GM04503 (cell line): Measurements from ENCODE around the gene RGS4.
A peak's percentile ranks its signal among the peaks of the same experiment; 100 is the strongest.

Experiments
- DNase-seq: peaks from one replicate; pipeline ENCODE4 v3.0.0-alpha.2; 2012; ENCODE audit warnings: low read depth

Gene RGS4

GRCh38 chr1:163069142-163069541, at the start of gene RGS4:
Gene RGS4, plus strand, starts transcription at chr1:163069361. Its CDS starts 124 bp downstream, at chr1:163069485.
- DNase-seq = no peak

GRCh38 chr1:163022129-163022528, 47.0 kb upstream of the RGS4 start:
- DNase-seq = no peak

GRCh38 chr1:163027610-163028009, 41.6 kb upstream of the RGS4 start:
- no peak for DNase-seq

- no peak for DNase-seq
These were observed 39.3 kb upstream of the RGS4 start for GRCh38 chr1:163029901-163030300.

- peak; percentile 82 for DNase-seq
These were observed 33.5 kb upstream of the RGS4 start for GRCh38 chr1:163035446-163036249.

- no peak for DNase-seq
These were observed 32.5 kb upstream of the RGS4 start for GRCh38 chr1:163036671-163037070.

GRCh38 chr1:163038928-163039706, 30.0 kb upstream of the RGS4 start:
- no peak for DNase-seq

GRCh38 chr1:163039707-163040093, 29.5 kb upstream of the RGS4 start:
- DNase-seq = no peak

GRCh38 chr1:163046071-163046470, 23.1 kb upstream of the RGS4 start:
- DNase-seq = peak; percentile 64

- no peak for DNase-seq
These were observed 21.1 kb upstream of the RGS4 start for GRCh38 chr1:163047951-163048659.

GRCh38 chr1:163048869-163049268, 20.3 kb upstream of the RGS4 start:
- DNase-seq = no peak

GRCh38 chr1:163049296-163049695, 19.9 kb upstream of the RGS4 start:
- DNase-seq = no peak

GRCh38 chr1:163050496-163050895, 18.7 kb upstream of the RGS4 start:
- DNase-seq = no peak

- DNase-seq = no peak
These were observed 15.0 kb upstream of the RGS4 start for GRCh38 chr1:163054181-163054591.

GRCh38 chr1:163055005-163055404, 14.2 kb upstream of the RGS4 start:
- DNase-seq = no peak

GRCh38 chr1:163055531-163055930, 13.6 kb upstream of the RGS4 start:
- no peak for DNase-seq

- DNase-seq = peak; percentile 33
These were observed 12.3 kb upstream of the RGS4 start for GRCh38 chr1:163056831-163057230.

- no peak for DNase-seq
These were observed 8.7 kb upstream of the RGS4 start for GRCh38 chr1:163060343-163061007.

GRCh38 chr1:163063143-163063542, 6.0 kb upstream of the RGS4 start:
- DNase-seq = no peak

- DNase-seq = no peak
These were observed 5.6 kb upstream of the RGS4 start for GRCh38 chr1:163063610-163064009.

GRCh38 chr1:163066168-163066567, 3.0 kb upstream of the RGS4 start:
- DNase-seq = no peak

GRCh38 chr1:163066686-163067085, 2.5 kb upstream of the RGS4 start:
- DNase-seq = no peak
